HG03066 (cell line): Measurements from ENCODE around the gene OTOP1.
"Not testable (repeated sequence)": the region's sequence is repeated elsewhere in the genome, so short reads cannot be mapped to it uniquely, and the experiment has no call there.

Experiments
- ATAC-seq: cut with Tn5 transposase; IDR thresholded peaks from one replicate; pipeline ENCODE4 v1.9.1; 2021; ENCODE audit warnings: low read depth; ENCODE audit not compliant: unreplicated experiment

OTOP1 gene

DNA sequence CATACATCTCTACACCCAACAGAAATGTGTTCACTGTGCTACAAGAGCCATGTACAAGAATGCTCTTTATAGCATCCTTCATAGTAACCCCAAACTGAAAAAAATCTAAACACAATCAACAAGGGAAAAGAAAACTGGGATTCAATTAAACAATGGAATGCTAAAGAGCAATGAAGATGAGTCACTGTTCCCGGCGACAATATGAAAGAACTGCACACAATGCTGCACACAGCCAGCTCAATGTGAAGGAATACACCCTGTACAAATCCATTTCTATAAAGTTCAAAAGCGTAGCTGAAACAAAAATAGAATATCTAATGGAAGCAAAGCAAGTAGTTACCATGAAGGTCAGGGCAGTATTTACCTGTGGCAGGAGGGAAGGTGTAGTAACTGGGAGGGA lies 12.8 kb upstream of the OTOP1 start:
- ATAC-seq, result not testable (repeated sequence)

DNA sequence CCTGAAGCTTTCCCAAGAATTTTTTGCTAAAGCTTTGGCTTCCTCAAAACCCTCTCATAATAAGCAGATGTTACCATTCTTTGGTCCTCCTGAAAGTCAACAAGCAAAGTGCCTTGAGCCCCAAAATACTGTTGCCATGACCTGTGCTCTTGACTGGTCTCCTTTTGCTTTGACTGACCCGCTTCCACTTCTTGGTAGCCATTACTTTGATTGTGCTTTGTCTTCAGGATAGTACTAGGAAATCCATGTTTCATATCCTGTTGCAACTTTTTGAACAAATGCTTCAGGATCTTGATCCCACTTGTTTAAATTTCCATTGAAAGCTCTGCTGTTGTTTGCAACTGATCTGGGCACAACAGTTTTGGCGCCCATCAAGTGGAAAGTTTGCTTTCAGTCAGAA lies 6.9 kb upstream of the OTOP1 start:
- no peak for ATAC-seq

DNA sequence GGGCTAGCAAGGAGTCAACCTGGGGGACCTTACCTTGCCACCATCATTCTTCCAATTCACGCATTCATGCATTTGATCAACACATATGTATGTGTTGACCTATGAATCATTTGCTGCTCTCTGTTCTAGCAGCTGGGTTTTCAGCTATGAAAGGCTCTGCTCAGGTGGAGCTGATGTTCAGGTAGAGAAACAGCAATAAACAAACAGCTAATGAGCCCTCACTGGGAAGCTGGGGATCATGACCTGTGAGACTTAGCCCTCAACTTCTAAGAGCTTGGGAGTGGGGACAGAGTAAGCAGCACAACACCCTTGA lies 1.6 kb upstream of the OTOP1 start:
- no peak for ATAC-seq

DNA sequence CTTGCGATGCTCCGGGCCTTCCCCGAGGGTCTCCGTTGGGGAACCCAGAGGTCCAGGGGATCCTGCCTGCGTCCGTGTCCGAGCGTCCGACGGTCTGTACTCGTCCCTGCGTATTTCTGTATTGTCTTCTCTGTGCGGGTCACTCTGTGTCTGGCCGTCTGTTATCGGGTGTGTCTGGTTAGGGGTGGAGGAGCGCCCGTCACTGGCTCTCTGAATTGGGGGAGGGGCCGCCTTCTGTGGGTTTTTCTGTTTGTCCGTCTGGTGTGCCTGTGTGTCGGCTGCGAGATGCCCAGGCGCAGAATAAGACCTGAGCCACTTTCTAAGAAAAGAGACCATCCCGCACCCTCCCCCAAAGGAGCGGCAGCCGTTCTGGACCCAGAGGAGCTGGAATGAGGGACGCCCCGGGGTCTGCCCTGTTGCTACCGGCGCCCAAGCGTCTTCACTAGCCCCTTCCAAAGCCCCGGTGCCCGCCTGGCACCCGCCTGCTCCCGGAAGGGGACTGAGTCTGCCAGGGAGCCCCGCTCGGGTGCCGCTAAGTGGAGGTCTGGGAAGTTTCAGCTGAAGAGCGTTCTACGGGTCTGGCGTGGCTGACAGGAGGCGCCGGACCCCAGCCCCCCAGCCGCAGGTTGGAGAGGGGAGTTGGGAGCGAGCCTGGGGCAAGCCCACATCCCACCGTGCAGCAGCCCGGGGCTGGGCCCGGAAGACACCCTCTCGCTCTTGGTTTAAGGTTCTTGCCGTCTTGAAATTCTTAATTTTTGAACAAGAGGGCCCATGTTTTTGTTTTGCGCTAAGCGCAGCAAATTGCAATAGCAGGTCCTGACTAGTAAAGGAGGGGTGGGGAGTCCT lies 1.0 kb upstream of the OTOP1 start:
- ATAC-seq, result no peak

DNA sequence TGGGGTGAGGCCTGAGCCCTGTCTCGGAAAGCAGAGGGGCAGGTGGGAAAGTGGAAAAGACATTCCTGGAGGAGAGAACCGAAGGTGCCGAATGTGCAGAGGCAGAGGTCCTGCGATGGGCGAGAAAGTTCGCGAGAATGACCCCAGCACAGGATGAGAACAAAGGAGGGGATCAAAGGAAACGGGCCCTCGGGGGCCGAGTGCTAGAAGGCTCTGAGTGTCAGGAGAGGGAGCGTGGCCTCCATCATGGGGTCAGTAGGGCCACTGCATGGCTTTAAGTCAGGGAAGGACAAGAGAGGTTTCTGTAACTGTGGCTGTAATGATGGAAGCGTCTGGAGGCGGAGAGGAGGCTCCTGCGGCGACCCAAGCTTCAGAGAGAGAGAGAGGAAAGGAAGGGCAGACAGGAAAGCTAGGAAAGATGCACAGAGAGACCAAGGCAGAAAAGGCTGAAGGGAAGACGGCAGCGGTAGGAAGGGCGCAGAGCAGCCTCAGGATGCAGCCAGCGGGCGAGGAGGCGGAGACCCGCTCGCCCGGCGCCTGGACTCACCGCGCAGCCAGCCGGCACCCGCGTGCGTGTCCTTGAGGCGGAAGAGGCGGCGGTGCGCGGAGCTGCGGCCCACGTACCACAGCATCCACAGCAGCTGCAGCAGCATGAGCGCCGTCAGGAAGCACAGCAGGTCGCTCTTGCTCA lies 669 bp downstream of the OTOP1 start:
- no peak for ATAC-seq

DNA sequence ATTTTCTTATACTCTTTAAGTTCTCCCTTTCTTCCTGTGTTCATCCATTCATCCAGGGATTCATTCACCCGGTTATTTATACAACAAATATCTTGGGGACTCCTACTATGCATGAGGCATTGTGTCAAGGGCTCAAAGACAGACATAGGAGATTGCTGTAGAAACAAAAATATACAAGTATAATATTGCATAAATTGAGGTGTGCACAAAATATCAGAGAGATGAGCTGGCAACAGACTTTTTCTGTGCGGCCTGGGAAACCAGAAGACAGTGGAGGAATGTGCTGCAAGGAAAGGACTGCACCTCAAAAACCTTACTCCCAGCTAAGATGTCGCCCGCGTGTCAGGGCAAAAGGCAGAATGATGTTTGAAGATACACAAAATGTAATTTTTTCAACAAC lies 9.6 kb downstream of the OTOP1 start:
- no peak for ATAC-seq

DNA sequence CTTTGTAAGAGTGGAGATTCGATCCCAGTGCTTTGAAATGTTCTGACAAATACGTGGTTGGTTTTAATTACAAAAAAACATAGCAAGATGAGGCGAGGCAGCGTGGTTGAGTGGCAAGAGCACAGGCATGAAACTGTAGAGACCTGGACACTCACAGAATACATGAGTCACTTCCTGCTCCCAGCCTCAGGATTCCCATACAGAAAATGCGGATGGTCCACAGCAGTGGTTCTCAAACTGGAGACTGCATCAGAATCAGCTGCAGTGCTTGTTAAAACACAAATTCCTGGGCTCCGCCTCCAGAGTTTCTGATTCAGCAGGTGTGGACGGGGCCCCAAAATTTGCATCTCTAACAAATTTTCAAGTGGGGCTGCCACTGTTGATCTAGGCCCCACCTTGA lies 10.1 kb downstream of the OTOP1 start:
- no peak for ATAC-seq

DNA sequence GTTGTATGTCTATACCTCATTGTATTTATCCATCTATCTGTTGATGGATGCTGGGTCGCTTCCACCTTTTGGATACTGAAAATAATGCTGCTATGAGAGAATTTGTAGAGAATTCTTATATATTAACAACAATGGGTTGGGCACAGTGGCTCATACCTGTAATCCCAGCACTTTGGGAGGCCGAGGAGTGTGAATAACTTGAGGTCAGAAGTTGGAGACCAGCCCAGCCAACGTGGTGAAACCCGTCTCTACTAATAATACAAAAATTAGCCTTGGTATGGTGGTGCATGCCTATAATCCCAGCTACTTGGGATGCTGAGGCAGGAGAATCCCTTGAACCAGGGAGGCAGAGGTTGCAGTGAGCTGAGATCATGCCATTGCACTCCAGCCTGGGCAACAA lies 13.1 kb downstream of the OTOP1 start:
- ATAC-seq, result not testable (repeated sequence)

DNA sequence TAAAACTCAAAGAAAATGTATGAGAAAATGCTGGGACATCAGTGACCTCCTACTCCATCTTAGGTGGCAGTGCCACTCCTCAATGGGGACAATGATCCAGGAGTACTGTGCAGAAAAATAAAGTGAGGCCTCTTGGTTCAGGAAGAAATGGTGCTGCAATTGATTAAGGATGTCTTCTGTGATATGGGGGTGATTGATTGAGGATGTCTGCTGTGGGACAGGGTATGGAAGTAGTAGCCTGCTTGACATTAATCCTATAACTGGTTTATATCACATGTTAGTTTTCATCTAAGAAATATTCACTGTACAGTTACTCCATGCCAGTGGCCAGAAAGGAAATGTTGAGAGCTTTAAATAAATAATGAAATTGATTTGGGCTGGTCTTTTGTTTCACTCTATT lies 20.5 kb downstream of the OTOP1 start:
- no peak for ATAC-seq

DNA sequence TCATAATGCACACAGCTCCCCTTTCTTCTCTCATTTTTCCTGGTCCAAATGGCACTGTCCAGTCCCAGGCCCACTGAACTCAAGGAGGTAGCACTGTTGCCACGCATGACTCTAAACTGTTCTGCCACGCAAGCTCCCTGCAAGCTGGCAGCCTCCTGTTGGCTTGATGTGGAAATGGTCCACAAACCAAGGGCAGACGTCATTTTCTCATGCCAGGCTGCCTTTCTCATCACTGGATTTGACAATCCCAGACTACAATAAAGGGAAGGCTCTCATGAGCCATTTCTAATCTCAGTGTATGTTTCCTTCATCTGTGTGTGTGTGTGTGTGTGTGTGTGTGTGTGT lies 22.4 kb downstream of the OTOP1 start:
- ATAC-seq, result no peak

DNA sequence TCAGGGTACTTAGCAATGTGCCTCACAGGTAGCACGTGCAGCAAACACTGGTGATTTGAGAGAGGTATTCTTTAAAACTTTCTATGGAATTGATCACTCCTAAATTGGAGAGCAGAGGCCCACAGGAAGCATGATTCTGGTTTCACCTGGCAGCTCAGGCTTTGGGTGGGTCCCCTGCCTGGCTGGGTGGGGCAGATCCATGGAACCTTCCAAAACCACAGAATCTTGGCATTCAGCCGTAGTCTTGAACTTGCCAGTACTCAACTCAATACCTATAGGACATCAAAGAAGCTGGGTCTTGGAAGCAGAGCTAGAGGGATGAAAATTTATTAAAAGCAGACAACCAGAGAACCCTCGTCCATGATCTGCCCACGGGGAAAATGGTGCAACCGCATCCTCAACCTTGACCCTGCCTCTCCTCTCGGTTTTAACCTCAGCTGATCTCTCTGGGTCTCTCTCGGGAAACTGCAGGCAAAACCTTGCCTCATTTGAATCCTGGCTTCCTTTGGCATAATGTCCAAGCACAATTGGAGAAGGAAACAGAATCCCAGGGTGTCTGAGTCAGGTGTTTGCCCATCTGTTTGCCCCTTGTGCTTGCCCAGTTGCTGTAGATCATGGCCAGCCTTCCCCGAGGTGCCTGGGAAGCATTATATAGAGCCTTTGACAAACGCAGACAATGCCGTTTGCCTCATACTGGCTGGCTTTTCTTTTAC lies 22.9 kb downstream of the OTOP1 start:
- no peak for ATAC-seq

DNA sequence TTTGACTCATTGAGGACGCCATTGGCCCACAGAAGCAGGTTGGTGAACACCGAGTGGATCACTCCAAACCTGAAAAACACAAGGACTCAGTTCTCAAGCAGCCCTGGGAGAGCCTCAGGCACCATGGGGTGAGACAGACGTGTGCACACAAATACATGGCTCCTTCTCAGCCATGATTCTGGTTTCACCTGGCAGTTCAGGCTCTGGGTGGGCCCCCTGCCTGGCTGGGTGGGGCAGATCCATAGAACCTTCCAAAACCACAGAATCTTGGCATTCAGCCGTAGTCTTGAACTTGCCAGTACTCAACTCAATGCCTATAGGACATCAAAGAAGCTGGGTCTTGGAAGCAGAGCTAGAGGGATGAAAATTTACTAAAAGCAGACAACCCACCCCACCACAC lies 24.2 kb downstream of the OTOP1 start:
- ATAC-seq, result no peak

DNA sequence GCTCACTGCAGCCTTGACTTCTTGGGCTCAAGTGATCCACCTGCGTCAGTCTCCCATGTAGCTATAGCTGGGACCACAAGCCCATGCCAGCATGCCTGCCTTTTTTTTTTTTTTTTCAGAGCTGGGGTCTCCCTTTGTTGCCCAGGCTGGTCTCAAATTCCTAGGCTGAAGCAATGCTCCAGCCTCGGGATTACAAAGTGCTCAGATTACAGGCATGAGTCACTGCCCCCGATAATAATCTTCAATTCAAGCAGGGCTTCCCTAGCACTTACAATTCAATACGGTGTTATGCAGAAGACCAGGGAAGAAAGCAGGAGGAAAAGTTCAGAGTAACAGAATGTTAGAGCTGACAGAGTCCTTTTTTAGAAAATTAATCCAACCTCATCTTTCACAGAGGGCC lies 26.1 kb downstream of the OTOP1 start:
- no peak for ATAC-seq

DNA sequence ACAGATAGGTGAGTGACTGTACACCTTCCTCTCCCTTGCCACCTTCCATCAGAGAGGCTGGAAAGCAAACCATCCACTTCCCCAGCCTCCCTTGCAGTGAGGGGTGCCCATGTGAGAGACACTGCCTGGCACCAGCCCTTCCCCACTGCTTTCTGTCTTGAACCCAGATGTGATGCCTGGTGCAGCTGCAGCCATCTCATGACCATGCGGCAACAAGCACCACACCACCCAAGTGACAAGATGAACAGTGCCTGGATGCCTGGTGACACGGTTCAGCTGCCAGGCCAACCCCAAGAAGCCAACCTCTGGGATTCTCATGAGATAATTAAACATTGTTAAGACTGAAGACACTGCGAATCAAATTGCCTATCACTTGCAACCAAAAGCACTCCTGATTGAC lies 31.4 kb downstream of the OTOP1 start:
- no peak for ATAC-seq

DNA sequence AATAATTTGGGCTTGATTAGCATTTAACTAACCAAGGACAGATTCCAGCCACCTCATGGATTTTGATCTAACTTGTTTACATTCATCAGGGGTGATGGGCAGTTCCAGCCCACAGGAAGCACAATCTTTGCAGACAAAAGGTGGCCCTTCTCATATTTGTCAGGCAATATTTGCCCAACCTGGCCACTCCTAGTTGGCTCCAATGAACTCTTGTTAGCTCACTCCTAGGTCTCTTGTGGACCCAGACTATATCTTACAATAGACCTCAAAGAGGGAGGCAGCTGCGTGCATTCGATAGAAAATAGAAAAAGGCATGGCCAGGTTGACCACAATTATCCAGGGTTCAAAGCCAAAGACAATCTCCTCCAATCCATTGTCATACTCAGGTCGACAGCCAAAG lies 38.2 kb downstream of the OTOP1 start:
- not testable (repeated sequence) for ATAC-seq

DNA sequence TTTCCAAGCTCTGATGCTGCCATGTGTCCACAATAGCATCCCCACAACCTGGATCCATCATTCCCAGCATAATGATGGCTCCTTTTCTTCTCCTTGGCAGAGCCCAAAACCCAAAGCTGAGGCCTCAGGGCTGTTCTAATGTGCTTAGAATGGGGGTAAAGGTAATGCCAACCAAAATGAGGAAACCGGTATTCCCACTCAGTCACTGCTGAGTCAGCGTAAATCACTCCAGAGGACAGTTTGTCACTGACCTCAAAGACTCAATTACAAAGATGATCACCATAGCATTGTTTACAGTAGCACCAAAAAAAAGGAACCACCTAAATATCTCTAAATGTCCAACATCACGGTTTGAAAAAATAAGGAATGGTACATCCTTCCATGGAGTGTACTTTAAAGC lies 41.2 kb downstream of the OTOP1 start:
- no peak for ATAC-seq

DNA sequence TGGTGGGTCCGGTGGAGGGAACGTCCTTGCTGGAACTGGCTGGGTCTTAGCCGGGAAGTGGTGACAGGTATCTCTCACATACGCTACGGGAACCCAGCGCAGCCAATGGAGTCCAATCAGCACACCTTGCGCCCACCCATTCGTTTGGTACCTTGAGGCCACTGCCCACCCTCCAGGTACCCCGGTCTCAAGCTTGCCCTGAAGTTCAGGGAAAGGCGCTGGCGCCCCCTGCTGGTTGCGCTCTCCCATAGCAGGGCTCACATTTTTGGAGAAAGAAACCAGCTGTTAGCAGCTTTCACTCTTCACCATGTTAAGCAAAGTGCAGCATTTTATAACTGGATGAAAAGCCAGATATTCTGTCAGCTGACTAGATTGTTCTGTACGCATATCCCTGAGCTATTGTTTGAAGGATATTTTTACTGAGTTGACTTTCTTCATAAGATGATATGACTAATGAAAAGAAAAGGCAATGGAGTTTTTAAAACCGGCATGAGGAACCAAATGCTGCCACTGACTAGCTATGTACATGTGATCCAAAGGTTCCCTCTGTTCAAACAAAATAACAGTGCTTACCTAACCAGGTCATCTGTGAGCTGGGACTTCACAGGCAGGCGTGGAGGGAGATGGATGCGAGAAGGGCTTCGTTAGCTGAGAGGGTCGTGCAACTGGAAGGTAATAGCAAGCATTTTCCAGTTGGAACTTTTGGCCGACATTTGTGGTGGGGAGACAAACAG lies 43.7 kb downstream of the OTOP1 start:
- no peak for ATAC-seq

DNA sequence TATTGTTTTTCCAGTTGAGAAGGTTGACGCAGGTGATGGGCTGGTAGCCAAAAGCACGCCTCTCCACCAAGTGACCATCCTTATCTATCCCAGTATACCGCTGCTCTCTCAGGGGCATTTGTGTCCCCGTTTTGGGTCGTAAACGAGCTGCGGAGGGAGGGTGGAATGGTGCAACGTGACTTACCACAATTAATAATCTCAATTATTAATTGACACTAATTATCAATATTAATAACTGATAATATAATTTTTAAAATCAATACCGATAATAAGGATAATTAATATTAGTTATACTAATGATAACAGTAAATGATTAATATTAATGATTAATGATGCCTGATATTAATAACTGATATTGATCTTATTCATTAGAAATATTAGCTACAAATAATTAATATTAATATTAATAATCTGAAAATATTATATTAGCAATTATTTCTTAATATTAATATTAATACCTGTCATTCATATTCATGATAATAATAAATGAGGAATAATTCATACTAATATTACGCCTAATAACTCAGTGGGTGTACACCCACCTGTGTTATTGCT lies 56.1 kb downstream of the OTOP1 start:
- ATAC-seq, result no peak

DNA sequence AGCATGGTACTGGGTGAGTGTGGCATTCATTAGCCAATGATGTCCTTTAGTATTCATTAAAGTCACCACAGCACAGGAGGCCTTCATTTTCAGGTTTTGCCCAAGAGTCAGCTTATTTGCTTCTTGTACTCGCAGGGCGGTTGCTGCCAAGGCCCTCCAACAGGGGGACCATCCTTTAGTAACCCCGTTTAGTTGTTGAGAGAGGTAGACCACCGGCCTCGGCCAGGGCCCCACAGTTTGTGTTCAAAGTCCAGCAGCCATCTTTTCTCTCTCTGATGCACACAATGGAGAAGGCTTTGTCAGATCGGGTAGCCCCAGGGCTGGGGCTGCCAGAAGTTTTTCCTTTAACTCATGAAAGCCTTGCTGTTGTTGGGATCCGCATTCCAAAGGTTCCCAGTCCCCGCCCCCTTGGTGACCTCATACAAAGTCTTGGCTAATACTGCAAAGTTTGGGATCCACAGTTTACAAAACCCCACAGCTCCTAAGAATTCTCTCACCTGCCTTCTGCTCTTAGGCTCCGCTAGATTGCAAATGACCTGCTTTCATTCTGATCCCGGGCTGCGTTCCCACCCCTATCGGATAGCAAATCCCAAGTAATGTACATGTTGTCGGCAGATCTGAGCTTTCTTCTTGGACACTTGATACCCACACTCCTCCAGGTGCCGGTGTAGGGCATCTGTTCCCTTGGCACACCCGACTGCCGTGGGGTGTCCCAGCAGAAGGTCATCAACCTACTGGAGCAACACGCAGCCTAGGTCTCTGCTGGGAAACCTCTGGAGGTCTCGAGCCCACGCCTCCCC lies 58.5 kb downstream of the OTOP1 start:
- ATAC-seq, result not testable (repeated sequence)

DNA sequence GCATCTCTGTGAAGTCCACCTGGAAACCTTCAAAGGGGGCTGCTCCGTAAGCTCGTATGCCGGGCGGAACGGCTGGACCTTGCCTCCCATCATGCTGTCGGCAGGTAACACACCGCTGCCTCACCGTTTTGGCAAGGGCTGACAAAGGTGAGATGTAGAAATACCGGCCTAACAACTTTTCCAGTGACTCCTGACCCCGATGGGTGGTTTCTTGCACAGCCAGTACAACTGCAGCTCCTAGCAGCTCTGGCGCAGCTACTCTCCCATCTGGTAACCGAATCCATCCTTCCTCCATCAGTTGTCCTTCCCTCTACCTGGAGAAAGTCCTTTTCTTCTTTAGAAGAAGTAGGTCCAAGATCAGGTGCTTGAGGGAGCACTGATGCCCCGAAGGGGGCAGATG lies 59.7 kb downstream of the OTOP1 start:
- ATAC-seq, result not testable (repeated sequence)
